Liver (tissue), 9 donors: Measurements from ENCODE around the gene UBA6. TPM values are rescaled to one million over a fixed set of nuclear protein-coding genes. Genes with fewer than 3 reads are reported as not detected.
"Not testable (repeated sequence)": the region's sequence is repeated elsewhere in the genome, so short reads cannot be mapped to it uniquely, and the experiment has no call there.

Source experiments
- DNase-seq: peaks from one replicate; pipeline ENCODE4 v3.0.0-alpha.2; 2017; ENCODE audit warnings: low spot score
- H3K27ac ChIP-seq, 2 donors: one replicate each; pipeline ENCODE4 v1.7.0; 2013; ENCODE audit warnings: inconsistent platforms in 2 of 2, low read length in 2 of 2, control low read depth in 1 of 2, low read depth in 1 of 2, mild to moderate bottlenecking in 1 of 2
- H3K27me3 ChIP-seq, 4 donors: one replicate each; pipeline versions ENCODE4 v1.6.1 to v1.7.0; 2013; ENCODE audit warnings: low read length in 3 of 4, inconsistent platforms in 1 of 4, mild to moderate bottlenecking in 1 of 4, moderate library complexity in 1 of 4; ENCODE audit not compliant: control insufficient read depth in 4 of 4, insufficient read depth in 4 of 4
- H3K36me3 ChIP-seq, 4 donors: one replicate each; pipeline versions ENCODE4 v1.6.1 to v1.7.0; 2013; ENCODE audit warnings: low read length in 3 of 4, mild to moderate bottlenecking in 3 of 4, low read depth in 1 of 4, moderate library complexity in 1 of 4; ENCODE audit not compliant: control insufficient read depth in 4 of 4, insufficient read depth in 3 of 4
- H3K4me1 ChIP-seq, 4 donors: one replicate each; pipeline versions ENCODE4 v1.6.1 to v1.7.0; 2013; ENCODE audit warnings: low read length in 3 of 4, mild to moderate bottlenecking in 3 of 4, moderate library complexity in 1 of 4; ENCODE audit not compliant: control insufficient read depth in 4 of 4, insufficient read depth in 4 of 4
- H3K4me3 ChIP-seq, 3 donors: one replicate each; pipeline versions ENCODE4 v1.6.1 to v1.7.0; 2013; ENCODE audit warnings: low read length in 3 of 3, control low read depth in 1 of 3, low read depth in 1 of 3, mild to moderate bottlenecking in 1 of 3
- H3K9ac ChIP-seq, 2 donors: one replicate each; pipeline ENCODE4 v1.7.0; 2013; ENCODE audit warnings: low read length in 2 of 2, mild to moderate bottlenecking in 2 of 2, moderate library complexity in 2 of 2, control low read depth in 1 of 2, low read depth in 1 of 2
- H3K9me3 ChIP-seq, 4 donors: one replicate each; pipeline versions ENCODE4 v1.6.1 to v1.7.0; 2013; ENCODE audit warnings: low read length in 3 of 4; ENCODE audit not compliant: control insufficient read depth in 4 of 4
- CTCF ChIP-seq: fragments of 150-350 bp; IDR thresholded peaks from 2 replicates; pipeline ENCODE4 v1.5.1; 2017; ENCODE audit warnings: improper control_type of control experiment, low read depth, low read length; ENCODE audit not compliant: missing input control
- EGR1 ChIP-seq, 2 donors: IDR thresholded peaks; 2 replicates each; pipeline ENCODE4 v1.6.1; 2016 to 2018; ENCODE audit warnings: antibody characterized with exemption in 2 of 2, low read depth in 2 of 2
- FOXA1 ChIP-seq: IDR thresholded peaks from 2 replicates; pipeline ENCODE4 v1.6.1; 2016; ENCODE audit warnings: antibody characterized with exemption
- FOXA2 ChIP-seq: IDR thresholded peaks from 2 replicates; pipeline ENCODE4 v1.6.1; 2016; ENCODE audit warnings: antibody characterized with exemption
- GABPA ChIP-seq, 2 donors: IDR thresholded peaks in 1 of 2; conservative IDR thresholded peaks in 1 of 2; 2 replicates each; pipeline ENCODE4 v1.6.1; 2016; ENCODE audit warnings: antibody characterized with exemption in 2 of 2, mild to moderate bottlenecking in 1 of 2, moderate library complexity in 1 of 2
- HNF4A ChIP-seq, 2 donors: conservative IDR thresholded peaks; 2 replicates each; pipeline ENCODE4 v1.6.1; 2016; ENCODE audit warnings: antibody characterized with exemption in 2 of 2, mild to moderate bottlenecking in 2 of 2
- HNF4G ChIP-seq: IDR thresholded peaks from 2 replicates; pipeline ENCODE4 v1.6.1; 2016; ENCODE audit warnings: antibody characterized with exemption
- JUND ChIP-seq, 2 donors: IDR thresholded peaks; 2 replicates each; pipeline ENCODE4 v1.6.1; 2016; ENCODE audit warnings: antibody characterized with exemption in 2 of 2
- NR2F2 ChIP-seq: IDR thresholded peaks from 2 replicates; pipeline ENCODE4 v1.6.1; 2016; ENCODE audit warnings: antibody characterized with exemption
- RAD21 ChIP-seq, 2 donors: IDR thresholded peaks; 2 replicates each; pipeline ENCODE4 v1.6.1; 2016; ENCODE audit warnings: antibody characterized with exemption in 2 of 2, mild to moderate bottlenecking in 2 of 2
- REST ChIP-seq: IDR thresholded peaks from 2 replicates; pipeline ENCODE4 v1.6.1; 2016; ENCODE audit warnings: antibody characterized with exemption, mild to moderate bottlenecking
- RXRA ChIP-seq, 2 donors: IDR thresholded peaks; 2 replicates each; pipeline ENCODE4 v1.6.1; 2017 to 2018; ENCODE audit warnings: antibody characterized with exemption in 2 of 2, mild to moderate bottlenecking in 1 of 2
- SP1 ChIP-seq: IDR thresholded peaks from 2 replicates; pipeline ENCODE4 v1.6.1; 2018; ENCODE audit warnings: antibody characterized with exemption, mild to moderate bottlenecking
- TAF1 ChIP-seq: conservative IDR thresholded peaks from 2 replicates; pipeline ENCODE4 v1.6.1; 2016; ENCODE audit warnings: antibody characterized with exemption, mild to moderate bottlenecking
- YY1 ChIP-seq: IDR thresholded peaks from 2 replicates; pipeline ENCODE4 v1.6.1; 2016; ENCODE audit warnings: antibody characterized with exemption, mild to moderate bottlenecking
- WGBS: extraction: QIAGEN DNeasy Blood & Tissue Kit; methylation state at CpG from one replicate; pipeline ENCODE4 v1.1.7; 2013; 5-methylcytosine and 5-hydroxymethylcytosine counted together
- polyA plus RNA-seq, 2 donors: library from polyadenylated mRNA; stranded (reverse) in 1 of 2; unstranded in 1 of 2; fragments of 200-250 nt in 1 of 2; fragments of >200 nt in 1 of 2; fragmentation: Nextera tagmentation in 1 of 2; extraction: Ambion mirVana in 1 of 2; gene quantifications; one replicate each; pipeline versions ENCODE4 v1.2.1 to v1.2.3, GENCODE V29; 2013 to 2015
- total RNA-seq, 2 donors: library from RNA; depleted of rRNA; stranded (reverse); fragments of >200 nt; gene quantifications; one replicate each; pipeline ENCODE4 v1.2.3, GENCODE V29; 2014
- TF ChIP-seq, protein P1 (sequence below): IDR thresholded peaks from 2 replicates; pipeline ENCODE4 v1.6.1; 2016; ENCODE audit warnings: antibody characterized with exemption
- donor health status: healthy.
- donor health status: healthy.
- donor health status: healthy.
- donor health status: healthy.
- donor health status: healthy.

Gene UBA6
- total and polyA plus RNA-seq, 4 donors: 8.4 to 122 (median 13.7) TPM

DNA sequence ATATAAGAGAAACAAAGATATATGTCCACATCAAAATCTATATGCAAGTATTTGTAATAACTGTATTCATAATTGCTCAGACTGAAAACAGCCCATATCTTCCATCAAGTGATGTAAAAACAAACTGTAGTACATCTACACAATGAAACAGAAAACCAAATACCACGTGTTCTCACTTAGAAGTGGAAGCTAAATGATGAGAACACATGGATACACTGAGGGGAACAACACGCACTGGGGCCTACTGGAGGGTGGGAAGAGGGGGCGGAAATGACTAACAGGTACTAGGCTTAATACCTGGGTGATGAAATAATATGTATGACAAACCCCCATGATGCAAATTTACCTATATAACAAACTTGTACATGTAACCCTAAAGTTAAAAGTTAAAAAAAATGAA, 42.7 kb downstream of the UBA6 start:
- H3K4me1 ChIP-seq: no peaks in the 10 kb centered on the region
- no peaks in the 10 kb centered on the region for H3K27me3 ChIP-seq
- no peak for TF ChIP-seq REST
- no peak for DNase-seq
- WGBS: 75% methylated on average over 3 of the region's 3 CpGs
- H3K4me3 ChIP-seq: no peak overlapping the region
- peaks cover 2 to 10% (median 3%) of the 10 kb centered on the region in 4 donors for H3K9me3 ChIP-seq
- H3K27ac ChIP-seq: no peak overlapping the region
- H3K36me3 ChIP-seq: peaks cover 3 to 34% (median 24%) of the 10 kb centered on the region in 4 donors
- no peak overlapping the region for H3K9ac ChIP-seq

DNA sequence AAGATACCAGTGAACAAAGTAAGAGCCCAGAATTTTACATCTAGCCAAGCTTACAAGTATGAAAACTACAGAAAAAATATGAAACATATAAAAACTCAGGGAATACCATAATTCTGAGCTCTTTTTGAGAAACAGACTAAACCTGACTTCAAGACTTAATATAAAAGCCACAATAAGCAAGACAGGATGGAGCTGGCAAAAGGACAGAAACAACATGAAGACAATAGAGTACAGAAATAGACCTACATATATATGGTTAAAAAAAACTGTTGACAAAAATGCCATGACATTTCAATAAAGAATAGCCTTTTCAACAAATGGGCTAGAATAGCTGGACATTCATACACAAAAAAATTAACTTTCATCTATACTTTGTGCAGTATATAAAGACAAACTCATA, 49.4 kb downstream of the UBA6 start:
- H3K27me3 ChIP-seq: no peaks in the 10 kb centered on the region
- H3K9me3 ChIP-seq: no peaks in the 10 kb centered on the region
- no peak overlapping the region for H3K27ac ChIP-seq
- peaks cover 0 to 13% (median 3%) of the 10 kb centered on the region in 4 donors for H3K36me3 ChIP-seq
- no peak overlapping the region for H3K9ac ChIP-seq
- H3K4me1 ChIP-seq: no peaks in the 10 kb centered on the region
- H3K4me3 ChIP-seq: no peak overlapping the region
- DNase-seq: no peak
- no peak for TF ChIP-seq YY1

DNA sequence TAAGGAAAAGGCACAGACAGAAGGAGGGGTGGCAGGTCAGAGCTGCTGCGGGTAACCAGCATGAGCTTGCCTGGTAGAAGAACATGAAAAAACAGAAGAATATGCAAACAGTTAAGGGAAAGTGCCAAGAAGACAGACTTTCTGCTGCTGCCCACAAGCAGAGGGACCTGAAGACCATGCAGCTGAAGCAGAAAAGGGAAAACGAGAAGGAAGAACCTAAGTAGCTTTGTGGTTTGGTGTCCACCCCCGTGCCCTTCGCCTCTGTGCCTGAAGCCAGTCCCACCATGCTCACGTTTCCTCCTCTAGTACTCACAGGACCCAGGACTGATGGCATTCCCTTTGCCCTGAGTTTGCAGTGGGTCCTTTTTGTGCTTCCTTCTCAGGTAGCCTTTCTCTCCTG, 62.8 kb downstream of the UBA6 start:
- 89% methylated on average over 5 of the region's 5 CpGs for WGBS

GRCh38 chr4:67636978-67637377, 64.0 kb downstream of the UBA6 start:
- 95% methylated on average over 30 of the region's 30 CpGs for WGBS
- H3K9ac ChIP-seq, H3K27ac ChIP-seq, DNase-seq, H3K9me3 ChIP-seq, H3K4me1 ChIP-seq, H3K27me3 ChIP-seq, H3K4me3 ChIP-seq: not testable (repeated sequence)
- peaks cover 5 to 28% (median 19%) of the 10 kb centered on the region in 4 donors for H3K36me3 ChIP-seq

More for the DNA sequence above, 62.8 kb downstream of the UBA6 start:
- Histone ChIP-seq H3K4me1 (peaks cover 0 to 4% (median under 1%) of the 10 kb centered on the region in 4 donors), H3K27ac (no peak overlapping the region), H3K4me3 (no peak overlapping the region), H3K9ac (no peak overlapping the region), H3K9me3 (no peaks in the 10 kb centered on the region), H3K27me3 (no peaks in the 10 kb centered on the region), H3K36me3 (peaks cover 4 to 20% (median 14%) of the 10 kb centered on the region in 4 donors)
- no peak for TF ChIP-seq SP1
- no peak for TF ChIP-seq TAF1
- no peak for TF ChIP-seq RAD21 (IDR thresholded peaks at IDR 0.05)
- TF ChIP-seq EGR1 (IDR thresholded peaks at IDR 0.05; ENCODE audit: low read depth in 2 of 2): no peak
- TF ChIP-seq FOXA1: no peak
- no peak for TF ChIP-seq NR2F2
- TF ChIP-seq HNF4G: no peak
- TF ChIP-seq FOXA2: no peak
- no peak for TF ChIP-seq JUND (IDR thresholded peaks at IDR 0.05)
- no peak for TF ChIP-seq GABPA (IDR thresholded peaks at IDR 0.05 in 1 of 2, conservative IDR thresholded peaks at IDR 0.05 in 1 of 2)
- TF ChIP-seq CTCF: no peak
- TF ChIP-seq RXRA (IDR thresholded peaks at IDR 0.05): no peak
- no peak for TF ChIP-seq HNF4A (conservative IDR thresholded peaks at IDR 0.05)
- TF ChIP-seq, protein P1, sequence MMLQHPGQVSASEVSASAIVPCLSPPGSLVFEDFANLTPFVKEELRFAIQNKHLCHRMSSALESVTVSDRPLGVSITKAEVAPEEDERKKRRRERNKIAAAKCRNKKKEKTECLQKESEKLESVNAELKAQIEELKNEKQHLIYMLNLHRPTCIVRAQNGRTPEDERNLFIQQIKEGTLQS: no peak
- no peak for DNase-seq
